HG03039 (cell line): ENCODE data around the gene GPX5.
"Not testable (repeated sequence)": the region's sequence is repeated elsewhere in the genome, so short reads cannot be mapped to it uniquely, and the experiment has no call there.

ENCODE experiments used
- ATAC-seq: cut with Tn5 transposase; IDR thresholded peaks from one replicate; pipeline ENCODE4 v1.9.1; 2021; ENCODE audit warnings: mild to moderate bottlenecking, moderate library complexity; ENCODE audit not compliant: unreplicated experiment

The GPX5 gene, protein sequence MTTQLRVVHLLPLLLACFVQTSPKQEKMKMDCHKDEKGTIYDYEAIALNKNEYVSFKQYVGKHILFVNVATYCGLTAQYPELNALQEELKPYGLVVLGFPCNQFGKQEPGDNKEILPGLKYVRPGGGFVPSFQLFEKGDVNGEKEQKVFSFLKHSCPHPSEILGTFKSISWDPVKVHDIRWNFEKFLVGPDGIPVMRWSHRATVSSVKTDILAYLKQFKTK

DNA sequence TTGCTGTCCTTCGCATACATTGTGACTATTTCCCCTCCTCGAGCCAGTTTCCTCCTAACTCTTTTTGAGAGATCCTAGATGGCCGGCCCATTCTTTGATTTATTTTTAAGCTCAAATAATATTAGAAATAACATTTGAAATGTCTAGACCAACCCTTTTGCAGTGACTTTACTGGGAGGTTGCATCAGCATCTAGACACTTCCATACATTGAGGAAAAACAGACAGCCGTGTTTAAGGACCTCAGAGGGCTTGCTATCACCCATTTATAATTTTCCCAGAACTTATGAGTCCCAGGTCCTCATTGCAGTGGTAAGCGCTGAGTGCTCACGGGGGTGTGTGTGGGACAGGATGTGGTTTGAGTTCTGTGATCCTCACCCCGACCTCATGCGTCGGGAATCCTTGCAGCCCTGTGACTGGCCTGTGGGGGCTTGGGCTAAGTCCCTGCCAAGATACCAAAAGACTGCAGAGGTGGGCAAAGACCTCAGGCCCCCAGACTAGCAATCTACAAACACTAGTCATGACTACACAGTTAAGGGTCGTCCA, at the start of gene GPX5:
Gene GPX5, plus strand, starts transcription at position 386 of the 544 bp plus-strand sequence. Its CDS starts 133 bp downstream, at position 519.
- no peak for ATAC-seq

DNA sequence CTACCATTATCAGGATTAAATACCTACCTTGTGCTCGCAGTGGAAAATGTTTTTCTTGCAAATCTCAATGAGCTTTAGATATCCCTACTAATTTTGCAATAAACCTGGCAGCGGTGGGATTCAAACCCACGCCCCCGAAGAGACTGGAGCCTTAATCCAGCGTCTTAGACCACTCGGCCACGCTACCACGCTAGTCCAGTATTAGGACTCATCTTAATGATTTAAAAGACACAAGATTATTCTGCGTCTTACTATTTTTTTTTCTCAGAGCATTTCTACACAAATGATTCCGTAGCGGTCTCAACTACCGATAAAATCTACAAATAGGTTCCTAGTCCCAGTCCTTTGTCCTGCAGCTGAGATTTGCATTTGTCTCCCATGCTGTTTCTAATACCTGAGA, 47.2 kb upstream of the GPX5 start:
- no peak for ATAC-seq

DNA sequence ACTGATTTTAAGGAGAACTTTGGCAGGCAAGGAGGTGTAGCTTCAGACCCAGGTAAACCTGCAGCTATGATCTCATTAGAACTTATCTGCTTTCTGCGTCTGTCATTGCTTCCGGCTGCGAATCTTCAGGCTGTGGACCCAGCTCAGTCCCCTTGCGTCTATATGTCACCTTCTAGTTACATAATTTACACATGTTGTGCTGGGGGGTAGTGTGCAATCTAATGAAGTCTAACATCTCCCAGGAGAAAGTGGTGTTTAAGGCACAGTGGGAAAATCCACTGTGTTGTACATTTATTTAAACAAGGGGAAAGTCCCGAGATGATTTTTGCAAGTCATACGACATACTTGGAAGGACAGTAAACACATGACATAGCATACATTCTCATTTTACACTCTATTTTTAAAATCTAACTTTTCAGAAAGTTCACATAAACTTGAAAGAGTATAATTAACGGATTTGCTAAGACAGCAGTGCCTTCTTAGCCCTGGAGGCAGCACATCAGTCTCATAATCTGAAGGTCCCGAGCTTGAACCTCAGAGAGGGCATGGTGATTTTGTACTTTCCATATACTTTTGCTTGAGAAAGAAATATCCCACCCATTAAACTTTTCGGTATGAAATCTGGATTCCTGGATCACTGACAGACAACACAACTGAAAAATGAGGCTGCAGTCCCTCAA, 45.3 kb upstream of the GPX5 start:
- no peak for ATAC-seq

DNA sequence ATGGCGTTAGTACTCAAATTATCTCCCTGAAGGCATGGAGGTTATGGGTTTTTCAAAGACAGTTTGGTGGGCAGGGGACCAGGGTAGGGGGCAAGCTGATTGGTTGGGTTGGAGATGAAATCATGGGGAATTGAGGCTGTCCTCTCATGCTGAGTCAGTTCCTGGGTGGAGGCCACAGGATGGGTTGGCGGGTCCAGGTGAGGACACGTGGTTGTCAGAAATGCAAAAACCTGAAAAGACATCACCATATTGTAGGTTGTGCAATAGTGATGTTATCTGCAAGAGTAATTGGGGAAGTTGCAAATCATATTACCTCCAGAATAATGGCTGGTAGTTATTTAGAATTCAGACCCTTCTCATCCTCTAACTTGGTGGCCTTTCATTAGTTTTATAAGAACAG, 40.2 kb upstream of the GPX5 start:
- ATAC-seq: no peak

DNA sequence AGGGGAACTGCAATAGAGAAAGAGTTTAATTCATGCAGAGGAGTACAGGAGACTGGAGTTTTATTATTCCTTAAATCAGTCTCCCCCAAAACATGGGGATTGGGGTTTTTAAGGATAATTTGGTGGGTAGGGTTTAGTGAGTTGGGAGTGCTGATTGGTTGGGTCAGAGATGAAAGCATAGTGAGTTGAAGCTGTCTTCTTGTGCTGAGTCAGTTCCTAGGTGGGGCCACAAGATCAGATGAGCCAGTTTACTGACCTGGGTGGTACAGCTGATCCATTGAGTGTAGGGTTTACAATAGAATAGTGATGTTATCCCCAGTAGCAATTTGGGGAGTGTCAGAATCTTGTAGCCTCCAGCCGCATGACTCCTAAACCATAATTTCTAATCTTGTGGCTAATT, 39.1 kb upstream of the GPX5 start:
- no peak for ATAC-seq

DNA sequence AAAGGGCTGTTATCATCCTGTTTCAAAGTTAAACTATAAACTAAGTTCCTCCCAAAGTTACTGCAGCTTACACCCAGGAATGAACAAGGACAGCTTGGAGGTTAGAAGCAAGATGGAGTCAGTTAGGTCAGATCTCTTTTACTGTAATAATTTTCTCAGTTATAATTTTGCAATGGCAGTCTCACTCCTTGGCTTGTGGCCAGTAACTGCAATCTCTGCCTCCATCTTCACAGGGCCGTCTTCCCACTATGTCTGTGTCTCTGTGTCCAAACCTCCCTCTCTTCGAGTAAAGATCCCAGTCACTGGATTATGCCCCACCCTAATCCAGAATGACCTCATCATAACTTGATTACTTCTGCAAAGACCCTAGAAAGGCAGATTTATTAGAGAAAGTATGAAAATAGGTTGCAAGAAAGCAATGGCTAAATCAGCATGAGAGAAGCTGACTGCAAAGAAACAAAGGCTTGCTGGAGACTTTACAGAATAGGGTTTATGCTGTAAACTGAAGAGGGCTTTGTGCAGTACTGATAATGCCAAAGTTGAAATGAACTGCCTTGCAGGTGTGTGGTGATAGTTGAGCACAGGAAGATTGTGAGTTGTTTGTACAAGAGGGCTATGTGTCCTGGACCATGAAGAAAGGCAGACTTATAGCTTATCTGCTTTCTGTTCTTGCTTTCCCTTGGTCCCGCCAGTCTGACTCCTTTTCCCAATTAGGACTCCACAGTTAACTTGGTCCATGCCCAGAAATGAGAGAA, 38.5 kb upstream of the GPX5 start:
- ATAC-seq: no peak

DNA sequence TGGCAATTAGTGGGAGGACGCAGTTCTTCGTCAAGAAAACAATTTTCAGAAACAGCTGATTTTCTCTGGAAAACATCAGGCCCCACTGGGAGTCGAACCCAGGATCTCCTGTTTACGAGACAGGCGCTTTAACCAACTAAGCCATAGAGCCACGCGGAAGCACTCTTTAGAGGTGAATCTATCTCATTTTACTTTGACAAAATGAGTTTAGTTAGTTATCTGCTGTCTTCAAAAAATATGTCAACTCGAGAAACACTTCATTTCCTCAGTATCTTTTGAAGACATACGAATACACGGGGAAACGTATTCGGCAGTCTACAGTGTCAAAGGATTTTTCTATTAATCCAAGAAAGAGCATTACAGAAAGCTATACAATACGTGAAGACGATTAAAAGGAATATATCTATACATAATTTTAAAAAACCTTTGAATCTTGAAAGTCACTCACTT, 36.7 kb upstream of the GPX5 start:
- ATAC-seq: no peak

DNA sequence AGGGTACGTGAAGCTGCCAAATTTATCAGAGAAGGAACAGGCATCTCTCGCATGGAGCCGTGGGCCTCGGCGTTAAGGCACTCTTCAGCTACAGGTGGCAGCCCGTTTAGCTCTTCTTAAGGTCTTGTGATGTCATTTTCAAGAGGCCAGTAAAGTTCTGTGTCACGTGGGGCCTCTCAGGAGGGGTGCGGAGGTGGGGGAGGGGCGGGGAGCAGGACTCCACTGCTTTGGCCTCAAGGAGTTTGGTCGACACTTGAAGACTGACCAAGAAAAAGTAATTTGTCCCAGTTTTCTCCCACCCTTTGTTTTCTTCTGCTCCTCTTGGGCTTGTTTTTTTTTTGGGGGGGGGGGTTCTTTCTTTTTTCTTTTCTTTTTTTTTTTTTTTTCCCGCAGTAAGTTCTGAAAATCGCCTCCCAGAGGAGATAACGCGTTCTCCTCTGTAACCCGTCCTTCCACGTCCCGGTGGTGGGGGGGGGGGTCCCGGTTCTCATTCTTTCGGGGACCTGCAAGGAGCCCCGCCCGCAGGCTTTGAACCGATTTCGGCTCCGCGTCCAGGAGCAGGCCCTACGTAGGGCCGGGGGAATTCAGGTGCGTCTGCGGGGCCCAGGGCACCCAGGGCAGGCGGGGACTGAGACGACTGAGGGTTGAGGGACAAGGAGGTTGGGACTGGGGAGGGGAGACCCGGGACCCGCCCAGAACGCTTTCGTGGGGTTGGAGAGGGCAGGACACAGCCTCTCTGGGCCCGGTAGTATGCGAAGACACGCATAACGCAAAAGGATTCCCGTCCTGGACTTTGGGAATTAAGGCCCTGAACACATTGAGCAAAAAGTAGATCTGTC, 36.1 kb upstream of the GPX5 start:
- peak; percentile 71 for ATAC-seq

DNA sequence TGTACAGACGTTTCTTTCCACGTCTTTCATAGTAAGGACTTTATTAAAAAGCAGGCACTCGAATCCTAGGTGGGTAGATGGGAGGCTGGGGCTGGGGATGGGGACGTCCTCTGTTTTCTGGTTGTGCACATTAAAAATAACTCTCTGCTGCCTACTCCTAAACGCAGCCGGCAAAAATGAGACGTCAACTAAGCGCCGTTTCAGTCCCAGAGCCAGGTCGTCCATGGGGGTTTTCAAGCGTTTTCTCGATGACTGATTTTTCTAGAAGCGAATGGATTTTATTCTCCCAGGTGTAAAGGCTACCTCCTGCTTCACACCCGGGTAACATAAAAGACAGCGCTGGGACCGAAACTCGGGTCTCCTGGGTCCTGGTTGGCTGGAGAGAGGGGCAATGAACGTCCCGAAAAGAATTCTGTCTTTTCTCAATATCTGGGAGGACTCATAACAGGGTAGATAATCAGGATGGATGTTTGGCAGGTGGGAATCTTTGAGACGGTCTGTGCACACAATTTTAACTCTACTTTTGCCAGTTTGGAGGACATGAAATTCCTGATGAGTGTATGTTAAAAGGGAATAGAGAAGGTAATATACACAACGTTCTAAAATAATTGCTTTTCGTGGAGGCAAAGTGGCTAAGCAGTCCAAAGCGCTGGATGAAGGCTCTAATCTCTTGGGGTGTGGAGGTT, 35.3 kb upstream of the GPX5 start:
- ATAC-seq: no peak

DNA sequence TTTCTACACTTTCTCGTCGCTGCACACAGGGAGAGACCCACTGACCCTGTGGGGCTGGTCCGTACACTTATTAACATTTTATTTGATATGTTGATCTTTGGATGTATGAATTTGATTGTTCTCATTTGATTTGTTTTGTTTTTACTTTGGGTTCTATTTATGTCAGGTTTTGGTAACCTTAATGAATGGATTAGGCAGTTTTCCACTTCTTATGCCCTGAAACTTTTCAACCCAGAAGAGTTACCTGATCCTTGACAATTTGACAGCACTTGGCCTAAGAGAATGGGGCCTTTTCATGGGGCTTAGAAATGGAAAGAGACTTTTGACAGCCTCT, 33.7 kb upstream of the GPX5 start:
- no peak for ATAC-seq

DNA sequence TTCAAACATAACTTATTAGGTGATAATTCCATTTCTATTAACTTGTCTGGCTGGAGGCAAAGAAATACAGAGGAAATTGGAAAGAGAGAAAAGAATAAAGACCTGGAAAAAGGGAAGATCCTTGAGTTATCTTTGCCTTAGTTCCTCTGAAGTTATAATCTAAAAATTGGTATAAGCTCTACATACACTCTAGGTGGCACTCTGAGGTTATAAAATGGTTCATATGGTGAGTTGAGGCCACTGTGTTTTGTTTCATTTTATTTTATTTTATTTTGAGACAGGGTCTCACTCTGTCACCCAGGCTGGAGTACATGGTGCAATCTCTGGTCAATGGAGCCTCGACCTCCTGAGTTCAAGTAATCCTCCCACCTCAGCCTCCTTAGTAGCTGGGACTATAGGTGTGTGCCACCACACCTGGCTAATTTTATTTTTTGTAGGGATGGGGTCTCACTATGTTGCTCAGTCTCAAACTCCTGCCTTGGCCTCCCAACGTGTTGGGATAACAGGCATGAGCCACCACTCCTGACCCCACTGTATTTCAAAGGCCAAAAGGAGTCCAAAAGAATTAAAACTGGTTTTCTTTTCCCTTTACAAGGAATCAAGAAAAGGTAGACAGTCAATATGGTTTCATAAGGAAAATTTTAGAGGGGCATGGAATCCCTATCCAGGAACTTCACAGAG, 29.4 kb upstream of the GPX5 start:
- no peak for ATAC-seq

DNA sequence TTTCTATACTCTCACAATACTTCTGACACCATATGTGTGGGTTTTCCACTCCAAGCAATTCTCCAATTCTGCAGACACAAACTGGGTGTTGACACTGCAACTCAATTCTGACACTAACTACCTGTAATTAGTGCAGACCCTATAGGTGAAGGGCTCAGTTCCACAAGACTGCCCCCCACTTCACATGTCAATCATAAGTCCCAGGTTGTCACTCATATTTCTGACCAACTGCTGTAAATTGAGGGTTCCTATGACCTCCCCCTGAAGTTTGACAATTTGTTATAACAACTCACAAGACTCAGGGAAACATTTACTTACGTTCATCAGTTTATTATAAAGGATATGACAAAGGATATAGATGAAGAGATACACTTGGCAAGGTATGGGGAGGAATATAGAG, 28.4 kb upstream of the GPX5 start:
- ATAC-seq: no peak

DNA sequence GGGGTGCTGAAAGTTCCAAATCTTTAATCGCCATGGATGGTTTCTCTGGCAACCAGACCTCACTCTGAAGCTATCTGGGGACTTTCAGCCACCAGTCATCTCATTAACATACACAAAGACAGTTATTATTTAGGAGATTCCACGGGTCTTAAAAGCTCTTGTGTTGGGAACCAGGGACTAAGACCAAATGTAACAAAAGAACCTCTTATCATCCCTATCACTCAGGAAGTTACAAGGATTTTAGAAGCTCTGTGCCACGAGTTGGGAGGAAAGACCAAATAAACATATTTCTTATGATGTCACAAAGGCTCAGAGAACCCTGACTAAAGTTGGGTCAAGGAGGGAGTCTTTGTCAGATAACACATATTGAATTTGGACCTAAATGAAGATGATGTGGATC, 27.8 kb upstream of the GPX5 start:
- ATAC-seq: no peak

DNA sequence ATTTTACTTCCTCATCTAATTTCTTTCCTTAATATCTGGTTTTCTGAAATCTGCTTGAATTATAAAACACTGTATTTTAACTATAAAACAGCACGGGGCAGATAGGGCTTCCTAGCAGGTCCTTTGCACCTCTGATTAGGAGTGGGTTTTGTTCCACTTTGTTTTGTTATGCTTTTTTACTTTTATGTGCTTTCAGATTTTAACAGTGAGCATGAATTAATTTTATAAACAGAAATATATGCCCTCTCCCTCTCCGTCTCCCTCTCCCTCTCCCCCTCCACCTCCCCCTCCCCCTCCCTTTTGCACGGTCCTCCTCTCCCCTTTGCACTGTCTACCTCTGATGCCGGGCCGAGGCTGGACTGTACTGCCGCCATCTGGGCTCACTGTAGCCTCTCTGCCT, 24.4 kb upstream of the GPX5 start:
- no peak for ATAC-seq

DNA sequence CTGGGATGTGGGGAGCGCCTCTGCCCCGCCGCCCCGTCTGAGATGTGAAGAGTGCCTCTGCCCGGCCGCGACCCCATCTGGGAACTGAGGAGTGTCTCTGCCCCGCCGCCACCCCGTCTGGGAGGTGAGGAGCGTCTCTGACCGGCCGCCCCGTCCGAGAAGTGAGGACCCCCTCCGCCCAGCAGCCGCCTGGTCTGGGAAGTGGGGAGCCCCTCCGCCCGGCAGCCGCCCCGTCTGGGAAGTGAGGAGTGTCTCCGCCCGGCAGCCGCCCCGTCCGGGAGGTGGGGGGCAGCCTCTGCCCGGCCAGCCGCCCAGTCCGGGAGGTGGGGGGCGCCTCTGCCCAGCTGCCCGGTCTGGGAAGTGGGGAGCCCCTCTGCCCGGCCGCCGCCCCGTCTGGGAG, 23.5 kb upstream of the GPX5 start:
- not testable (repeated sequence) for ATAC-seq

DNA sequence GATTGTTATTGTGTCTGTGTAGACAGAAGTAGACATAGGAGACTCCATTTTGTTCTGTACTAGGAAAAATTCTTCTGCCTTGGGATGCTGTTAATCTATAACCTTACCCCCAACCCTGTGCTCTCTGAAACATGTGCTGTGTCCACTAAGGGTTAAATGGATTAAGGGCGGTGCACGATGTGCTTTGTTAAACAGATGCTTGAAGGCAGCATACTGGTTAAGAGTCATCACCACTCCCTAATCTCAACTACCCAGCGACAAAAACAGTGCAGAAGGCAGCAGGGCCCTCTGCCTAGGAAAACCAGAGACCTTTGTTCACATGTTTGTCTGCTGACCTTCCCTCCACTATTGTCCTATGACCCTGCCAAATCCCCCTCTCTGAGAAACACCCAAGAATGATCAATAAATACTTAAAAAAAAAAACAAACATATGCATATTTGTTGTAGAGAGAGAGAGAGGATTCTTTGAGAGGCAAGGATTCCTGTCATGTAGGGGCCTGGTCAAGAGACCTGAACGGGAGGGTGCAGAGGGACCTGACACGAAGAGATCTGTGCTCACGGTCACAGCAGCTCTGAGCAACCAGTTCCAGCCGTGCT, 22.9 kb upstream of the GPX5 start:
- ATAC-seq: not testable (repeated sequence)

DNA sequence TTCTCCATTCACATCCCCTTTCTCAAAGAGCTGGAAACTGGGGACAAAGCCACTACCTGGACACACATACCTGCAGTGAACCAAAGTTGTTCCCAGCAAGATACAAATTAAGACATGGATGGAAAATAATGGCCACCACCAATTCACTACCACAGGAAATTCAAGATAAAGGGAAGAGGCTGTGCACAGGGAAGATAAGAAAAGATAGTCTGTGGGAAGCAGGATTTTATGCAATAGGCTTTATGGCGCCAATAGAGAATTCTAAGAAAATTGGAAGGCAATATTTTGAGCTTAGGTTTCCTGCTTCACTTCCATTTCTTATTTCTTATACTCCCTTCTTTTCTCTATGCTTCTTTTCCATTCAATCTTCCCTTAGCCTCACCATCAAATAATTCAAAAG, 19.9 kb upstream of the GPX5 start:
- ATAC-seq: no peak

DNA sequence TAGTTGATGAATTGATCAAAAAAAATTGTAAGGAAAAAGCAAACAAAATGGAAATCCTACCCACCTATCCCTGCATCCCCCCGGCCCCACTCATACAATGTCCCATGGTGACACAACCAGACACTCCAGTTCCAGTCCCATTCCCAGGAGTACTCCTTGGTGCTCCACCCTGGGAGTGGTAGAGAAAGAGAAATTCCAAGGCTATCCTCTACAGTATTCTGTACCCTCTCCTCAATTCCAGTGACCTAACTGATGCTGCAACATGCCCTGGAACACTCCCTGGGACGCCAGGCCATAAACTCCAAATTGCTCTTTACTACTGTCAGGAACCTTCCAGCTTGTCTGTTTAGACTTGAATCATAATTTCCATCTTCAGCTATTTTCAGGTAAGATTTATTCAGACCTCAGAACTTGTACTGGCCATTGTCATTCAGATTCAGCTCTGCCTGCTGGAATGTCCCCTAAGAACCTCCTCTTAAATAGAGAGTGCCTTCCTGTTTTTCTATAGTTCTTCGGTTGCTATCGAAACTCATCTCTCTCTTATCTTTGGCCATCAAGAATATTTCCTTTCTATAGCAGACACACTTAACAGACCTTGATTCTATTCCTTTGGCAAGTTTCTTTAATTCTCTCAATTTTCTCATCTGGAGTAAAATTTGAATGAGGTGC, 18.7 kb upstream of the GPX5 start:
- no peak for ATAC-seq
